WERI-Rb-1 (cell line): ENCODE data around the gene APCDD1.
A peak's percentile ranks its signal among the peaks of the same experiment; 100 is the strongest.

Source experiments
- DNase-seq: peaks from one replicate; pipeline ENCODE4 v3.0.0-alpha.2; 2020
- H3K27ac ChIP-seq: fragments of 250-450 bp; sonication (Bioruptor Pico); 2 replicates; pipeline ENCODE4 v1.5.1; 2020; ENCODE audit warnings: mild to moderate bottlenecking, moderate library complexity
- H3K27me3 ChIP-seq: fragments of 250-450 bp; sonication (Bioruptor Pico); 2 replicates; pipeline ENCODE4 v1.5.1; 2021; ENCODE audit warnings: mild to moderate bottlenecking, low read depth, moderate library complexity; ENCODE audit not compliant: insufficient read depth, severe bottlenecking
- H3K36me3 ChIP-seq: fragments of 250-450 bp; sonication (Bioruptor Pico); 2 replicates; pipeline ENCODE4 v1.5.1; 2020; ENCODE audit warnings: mild to moderate bottlenecking, moderate library complexity
- H3K4me3 ChIP-seq: 2 replicates; pipeline ENCODE4 v1.5.1; 2011; ENCODE audit warnings: low read depth, mild to moderate bottlenecking, control low read depth, low read length
- H3K9me3 ChIP-seq: fragments of 250-450 bp; sonication (Bioruptor Pico); 2 replicates; pipeline ENCODE4 v1.5.1; 2021; ENCODE audit warnings: mild to moderate bottlenecking, moderate library complexity; ENCODE audit not compliant: severe bottlenecking
- CTCF ChIP-seq: IDR thresholded peaks from 2 replicates; pipeline ENCODE4 v1.5.1; 2011; ENCODE audit warnings: low read depth, mild to moderate bottlenecking, control low read depth, inconsistent platforms, low read length

Gene APCDD1

DNA sequence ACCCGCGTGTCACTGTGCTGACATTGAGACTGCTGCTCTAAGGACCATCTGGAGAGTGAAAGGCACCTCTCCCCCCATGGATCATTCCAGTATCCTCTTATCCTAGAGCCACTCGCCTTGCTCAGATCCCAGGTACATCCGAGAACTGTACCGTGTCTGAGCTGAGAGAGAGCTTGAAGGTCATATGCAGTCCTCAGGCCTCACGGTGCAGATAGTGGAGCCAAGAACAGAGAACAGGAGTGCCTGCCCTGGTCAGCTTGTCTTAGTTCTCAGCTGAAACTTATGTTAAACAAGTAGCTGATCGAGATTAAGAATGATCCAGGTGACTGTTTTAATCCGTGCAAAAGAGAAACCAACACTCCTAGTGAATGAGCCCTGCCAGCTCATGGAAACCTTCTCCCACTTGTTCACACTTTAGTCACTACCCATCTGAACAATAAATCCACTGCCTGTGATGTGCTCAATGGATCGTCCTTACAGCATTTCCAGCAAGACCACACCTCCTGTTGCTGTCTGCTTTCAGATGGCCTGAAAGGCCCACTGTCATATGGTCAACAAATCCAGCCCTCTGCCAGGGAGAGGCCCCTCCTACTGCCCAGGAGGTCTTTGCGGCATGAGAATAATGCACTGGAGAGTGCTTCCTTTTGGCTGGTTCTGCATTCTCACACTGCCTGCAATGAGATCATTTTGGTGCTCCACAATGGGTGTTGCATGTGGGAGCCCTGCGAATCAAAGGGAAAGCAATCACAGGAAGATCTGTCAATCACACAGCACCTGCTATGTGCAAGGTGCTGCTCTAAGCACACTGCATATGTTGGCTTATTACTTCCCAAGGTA is 43.7 kb upstream of the APCDD1 start:
- no peak for TF ChIP-seq CTCF
- Histone ChIP-seq H3K27me3 (no peaks in the 10 kb centered on the region), H3K4me3 (no peak overlapping the region), H3K36me3 (no peaks in the 10 kb centered on the region), H3K27ac (peak overlapping the region; percentile 33), H3K9me3 (no peaks in the 10 kb centered on the region)
- peak; percentile 41 for DNase-seq

- Histone ChIP-seq H3K36me3 (no peaks in the 10 kb centered on the region), H3K27ac (no peak overlapping the region), H3K4me3 (no peak overlapping the region), H3K9me3 (no peaks in the 10 kb centered on the region), H3K27me3 (no peaks in the 10 kb centered on the region)
- TF ChIP-seq CTCF, result no peak
- no peak for DNase-seq
Observed at GRCh38 chr18:10412933-10413332, 41.5 kb upstream of the APCDD1 start.

DNA sequence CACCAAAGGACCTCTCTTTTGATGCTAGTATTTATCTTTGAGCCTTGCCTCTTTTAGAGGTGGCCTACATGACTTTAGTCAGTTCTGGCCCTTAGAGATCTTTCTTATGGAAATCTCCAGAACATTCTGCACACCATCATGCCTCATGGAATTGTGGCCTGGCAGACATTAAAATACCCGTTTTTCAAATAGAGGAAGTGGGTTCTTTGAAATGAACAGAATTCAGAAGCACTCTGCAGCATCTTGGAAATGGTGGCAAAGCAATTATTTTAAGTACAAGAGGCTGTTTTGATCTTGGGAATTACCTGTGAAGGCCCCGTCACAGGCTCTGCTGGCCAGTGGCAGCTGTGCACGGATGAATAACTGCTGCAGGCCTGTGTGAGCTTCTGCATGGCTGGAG is 40.7 kb upstream of the APCDD1 start:
- Histone ChIP-seq H3K27ac (no peak overlapping the region), H3K36me3 (no peaks in the 10 kb centered on the region), H3K4me3 (no peak overlapping the region), H3K27me3 (no peaks in the 10 kb centered on the region), H3K9me3 (no peaks in the 10 kb centered on the region)
- no peak for TF ChIP-seq CTCF
- no peak for DNase-seq

DNA sequence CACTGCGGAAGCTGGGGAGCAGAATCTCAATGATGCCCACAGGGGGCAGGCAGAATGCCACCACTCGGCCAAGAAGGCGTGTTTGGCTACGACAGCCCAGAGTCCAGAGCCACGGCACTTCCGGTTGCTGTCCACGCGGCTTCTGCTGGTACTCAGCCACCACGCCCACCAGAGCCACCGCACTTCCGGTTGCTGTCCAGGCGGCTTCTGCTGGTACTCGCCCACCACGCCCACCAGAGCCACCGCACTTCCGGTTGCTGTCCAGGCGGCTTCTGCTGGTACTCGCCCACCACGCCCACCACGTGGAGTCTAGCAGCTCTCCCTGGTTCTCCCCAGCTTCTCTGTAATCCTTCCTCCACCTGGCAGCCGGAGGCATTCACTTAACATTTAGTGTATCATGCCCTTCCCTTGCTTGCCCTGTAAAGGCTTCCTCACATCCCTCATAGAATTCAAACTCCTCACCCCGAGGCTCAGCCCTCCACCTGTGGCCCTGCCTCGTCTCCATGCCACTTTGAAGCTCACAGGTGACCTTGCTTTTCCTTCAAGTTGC is 40.1 kb upstream of the APCDD1 start:
- Histone ChIP-seq H3K27ac (no peak overlapping the region), H3K36me3 (no peaks in the 10 kb centered on the region), H3K27me3 (no peaks in the 10 kb centered on the region), H3K9me3 (no peaks in the 10 kb centered on the region), H3K4me3 (no peak overlapping the region)
- no peak for TF ChIP-seq CTCF
- DNase-seq, result no peak

DNA sequence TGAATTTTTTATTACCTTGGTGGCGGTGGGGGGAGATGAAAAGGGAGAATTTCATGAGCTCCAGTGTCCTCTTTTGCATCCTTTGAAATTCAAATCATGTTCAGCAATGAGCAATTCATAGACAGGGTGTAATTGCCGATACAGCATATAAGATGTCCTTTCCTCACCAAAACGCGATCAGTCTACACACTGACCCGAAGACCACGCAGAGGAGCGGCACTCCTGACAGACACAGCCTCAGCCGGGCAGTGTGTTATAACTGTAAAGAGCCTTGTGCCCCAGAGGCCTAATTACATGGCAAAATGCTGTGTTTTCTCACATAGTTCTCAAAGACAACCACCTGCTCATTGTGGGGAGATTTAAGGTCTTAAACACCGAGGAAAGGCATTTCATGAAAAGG is 38.4 kb upstream of the APCDD1 start:
- H3K27ac ChIP-seq, result no peak overlapping the region
- no peaks in the 10 kb centered on the region for H3K36me3 ChIP-seq
- no peak overlapping the region for H3K4me3 ChIP-seq
- peaks cover 12% of the 10 kb centered on the region for H3K9me3 ChIP-seq
- DNase-seq, result no peak
- no peaks in the 10 kb centered on the region for H3K27me3 ChIP-seq
- no peak for TF ChIP-seq CTCF
